NB4 (cell line): ENCODE data around the gene ABCD4.

Source experiments
- DNase-seq: peaks from one replicate; pipeline ENCODE4 v3.0.0; 2010; ENCODE audit warnings: low read depth
- H3K4me3 ChIP-seq: one replicate; pipeline ENCODE4 v1.5.1; 2011; ENCODE audit warnings: mild to moderate bottlenecking, low read depth, low read length, moderate library complexity
- MYC ChIP-seq: IDR thresholded peaks from 2 replicates; pipeline ENCODE4 v1.6.1; 2011; ENCODE audit warnings: low read depth, low read length
- POLR2A ChIP-seq: IDR thresholded peaks from 2 replicates; pipeline ENCODE4 v1.6.1; 2011; ENCODE audit warnings: mild to moderate bottlenecking; ENCODE audit not compliant: insufficient read length; ENCODE audit errors: extremely low read depth
- TF ChIP-seq, protein P1 (sequence below): IDR thresholded peaks from 2 replicates; pipeline ENCODE4 v1.6.1; 2011; ENCODE audit warnings: low read depth, low read length
- TF ChIP-seq, protein P2 (sequence below): IDR thresholded peaks from one replicate; pipeline ENCODE4 v1.5.1; 2012; ENCODE audit warnings: low read depth, low read length

Gene ABCD4

GRCh38 chr14:74267588-74267987 lies 35.1 kb downstream of the ABCD4 start:
- H3K4me3 ChIP-seq, result no peak overlapping the region
- TF ChIP-seq POLR2A (no peak), MYC (no peak)
- TF ChIP-seq, protein P1, sequence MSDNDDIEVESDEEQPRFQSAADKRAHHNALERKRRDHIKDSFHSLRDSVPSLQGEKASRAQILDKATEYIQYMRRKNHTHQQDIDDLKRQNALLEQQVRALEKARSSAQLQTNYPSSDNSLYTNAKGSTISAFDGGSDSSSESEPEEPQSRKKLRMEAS, result no peak
- TF ChIP-seq, protein P2, sequence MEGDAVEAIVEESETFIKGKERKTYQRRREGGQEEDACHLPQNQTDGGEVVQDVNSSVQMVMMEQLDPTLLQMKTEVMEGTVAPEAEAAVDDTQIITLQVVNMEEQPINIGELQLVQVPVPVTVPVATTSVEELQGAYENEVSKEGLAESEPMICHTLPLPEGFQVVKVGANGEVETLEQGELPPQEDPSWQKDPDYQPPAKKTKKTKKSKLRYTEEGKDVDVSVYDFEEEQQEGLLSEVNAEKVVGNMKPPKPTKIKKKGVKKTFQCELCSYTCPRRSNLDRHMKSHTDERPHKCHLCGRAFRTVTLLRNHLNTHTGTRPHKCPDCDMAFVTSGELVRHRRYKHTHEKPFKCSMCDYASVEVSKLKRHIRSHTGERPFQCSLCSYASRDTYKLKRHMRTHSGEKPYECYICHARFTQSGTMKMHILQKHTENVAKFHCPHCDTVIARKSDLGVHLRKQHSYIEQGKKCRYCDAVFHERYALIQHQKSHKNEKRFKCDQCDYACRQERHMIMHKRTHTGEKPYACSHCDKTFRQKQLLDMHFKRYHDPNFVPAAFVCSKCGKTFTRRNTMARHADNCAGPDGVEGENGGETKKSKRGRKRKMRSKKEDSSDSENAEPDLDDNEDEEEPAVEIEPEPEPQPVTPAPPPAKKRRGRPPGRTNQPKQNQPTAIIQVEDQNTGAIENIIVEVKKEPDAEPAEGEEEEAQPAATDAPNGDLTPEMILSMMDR, result no peak
- DNase-seq, result no peak

GRCh38 chr14:74265301-74265965 lies 37.3 kb downstream of the ABCD4 start:
- DNase-seq, result no peak
- H3K4me3 ChIP-seq, result no peak overlapping the region
- TF ChIP-seq POLR2A (no peak), MYC (no peak)
- TF ChIP-seq, protein P1, result no peak
- TF ChIP-seq, protein P2, result no peak

- DNase-seq, result no peak
- TF ChIP-seq POLR2A (no peak), MYC (no peak)
- TF ChIP-seq, protein P2, result no peak
- TF ChIP-seq, protein P1, result no peak
- H3K4me3 ChIP-seq, result no peak overlapping the region
These were observed 38.8 kb downstream of the ABCD4 start for GRCh38 chr14:74263921-74264320.

DNA sequence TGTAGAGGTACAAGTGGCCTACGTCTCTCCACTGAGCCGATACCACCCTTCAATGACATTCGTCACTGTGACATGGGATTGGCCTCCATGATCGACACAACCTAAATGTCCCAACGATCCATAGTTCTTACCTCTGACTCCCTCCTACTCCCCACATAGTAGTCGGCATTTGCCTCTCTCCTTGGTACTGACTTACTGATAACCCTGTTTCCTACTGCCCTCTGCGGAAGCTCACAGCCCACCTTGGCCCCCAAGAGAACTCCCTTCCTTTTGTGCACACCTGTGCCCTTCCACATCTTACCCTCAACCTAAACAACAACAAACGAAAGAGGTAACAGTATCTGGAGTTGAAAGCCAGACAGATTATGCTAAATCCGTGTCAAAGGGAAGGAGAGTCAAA lies 39.6 kb downstream of the ABCD4 start:
- DNase-seq, result no peak
- TF ChIP-seq MYC (no peak), POLR2A (no peak)
- TF ChIP-seq, protein P2, result no peak
- TF ChIP-seq, protein P1, result no peak
- no peak overlapping the region for H3K4me3 ChIP-seq

DNA sequence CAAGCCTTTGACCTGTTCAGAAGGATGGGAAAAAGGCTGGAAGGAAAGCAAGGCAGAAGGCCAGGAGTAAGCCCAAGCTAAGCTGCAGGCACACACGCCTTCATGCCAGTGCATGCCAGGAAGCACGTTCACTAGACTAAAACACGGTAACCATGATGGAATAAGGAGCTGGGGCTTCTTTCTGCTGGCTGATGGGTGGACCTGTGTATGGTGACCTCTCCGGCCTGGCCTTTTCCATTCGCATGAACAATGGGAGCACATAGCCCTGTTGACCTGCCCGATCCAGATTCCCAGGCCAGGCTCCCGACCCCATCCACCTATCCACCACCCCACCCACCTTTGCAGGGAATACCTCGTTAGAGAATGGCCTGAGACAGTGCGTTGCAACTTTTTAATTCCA lies 40.7 kb downstream of the ABCD4 start:
- TF ChIP-seq MYC (no peak), POLR2A (no peak)
- TF ChIP-seq, protein P1, result no peak
- TF ChIP-seq, protein P2, result no peak

More for the DNA sequence above, 40.7 kb downstream of the ABCD4 start:
- no peak for DNase-seq
- H3K4me3 ChIP-seq, result no peak overlapping the region
